ENCODE data around the gene TMEM236.
"Not testable (repeated sequence)": the region's sequence is repeated elsewhere in the genome, so short reads cannot be mapped to it uniquely, and the experiment has no call there.

Gene TMEM236

GRCh38 chr10:17751781-17752445 lies at the start of gene TMEM236:
TSS of gene TMEM236 (plus strand) at chr10:17752201. CDS start at chr10:17752296, 95 bp downstream.
- no peak for DNase-seq

- no peak for DNase-seq
These were observed 48.3 kb upstream of the TMEM236 start for GRCh38 chr10:17703706-17704105.

GRCh38 chr10:17708821-17709220 lies 43.2 kb upstream of the TMEM236 start:
- no peak for DNase-seq

- DNase-seq, result no peak
These were observed 42.5 kb upstream of the TMEM236 start for GRCh38 chr10:17709492-17709891.

- no peak for DNase-seq
These were observed 41.8 kb upstream of the TMEM236 start for GRCh38 chr10:17710181-17710580.

GRCh38 chr10:17712053-17712452 lies 39.9 kb upstream of the TMEM236 start:
- DNase-seq, result no peak

GRCh38 chr10:17712717-17713471 lies 39.1 kb upstream of the TMEM236 start:
- no peak for DNase-seq

GRCh38 chr10:17713758-17714157 lies 38.2 kb upstream of the TMEM236 start:
- DNase-seq, result no peak

GRCh38 chr10:17716161-17716560 lies 35.8 kb upstream of the TMEM236 start:
- no peak for DNase-seq

GRCh38 chr10:17722317-17723014 lies 29.5 kb upstream of the TMEM236 start:
- not testable (repeated sequence) for DNase-seq

- no peak for DNase-seq
These were observed 26.3 kb upstream of the TMEM236 start for GRCh38 chr10:17725703-17726102.

- DNase-seq, result no peak
These were observed 22.4 kb upstream of the TMEM236 start for GRCh38 chr10:17729630-17730029.

- no peak for DNase-seq
These were observed 21.3 kb upstream of the TMEM236 start for GRCh38 chr10:17730667-17731066.

- no peak for DNase-seq
These were observed 20.5 kb upstream of the TMEM236 start for GRCh38 chr10:17731331-17732020.

GRCh38 chr10:17733620-17734019 lies 18.4 kb upstream of the TMEM236 start:
- no peak for DNase-seq

GRCh38 chr10:17734432-17735080 lies 17.4 kb upstream of the TMEM236 start:
- DNase-seq, result no peak

- no peak for DNase-seq
These were observed 16.6 kb upstream of the TMEM236 start for GRCh38 chr10:17735166-17735941.

GRCh38 chr10:17736223-17736622 lies 15.8 kb upstream of the TMEM236 start:
- DNase-seq, result no peak

GRCh38 chr10:17737027-17737965 lies 14.7 kb upstream of the TMEM236 start:
- DNase-seq, result no peak

- DNase-seq, result no peak
These were observed 11.3 kb upstream of the TMEM236 start for GRCh38 chr10:17740668-17741067.

- DNase-seq, result peak; percentile 78
These were observed 9.1 kb upstream of the TMEM236 start for GRCh38 chr10:17742918-17743317.
